GM21367 (cell line): Measurements from ENCODE around the gene COL4A1.

Experiments used
- ATAC-seq: cut with Tn5 transposase; IDR thresholded peaks from one replicate; pipeline ENCODE4 v1.9.1; 2021; ENCODE audit not compliant: unreplicated experiment

Gene COL4A1

GRCh38 chr13:110176431-110176830 is 130.5 kb downstream of the COL4A1 start:
- no peak for ATAC-seq

GRCh38 chr13:110173247-110173818 is 133.6 kb downstream of the COL4A1 start:
- ATAC-seq, result no peak

- ATAC-seq, result no peak
Measured at GRCh38 chr13:110170882-110171281, 136.1 kb downstream of the COL4A1 start.

GRCh38 chr13:110170020-110170790 is 136.8 kb downstream of the COL4A1 start:
- ATAC-seq, result no peak

- no peak for ATAC-seq
Measured at GRCh38 chr13:110168999-110169933, 137.7 kb downstream of the COL4A1 start.

GRCh38 chr13:110166598-110166997 is 140.4 kb downstream of the COL4A1 start:
- ATAC-seq, result no peak

- ATAC-seq, result no peak
Measured at GRCh38 chr13:110164706-110165105, 142.3 kb downstream of the COL4A1 start.

- no peak for ATAC-seq
Measured at GRCh38 chr13:110162866-110163658, 143.9 kb downstream of the COL4A1 start.

- no peak for ATAC-seq
Measured at GRCh38 chr13:110162053-110162452, 144.9 kb downstream of the COL4A1 start.

GRCh38 chr13:110161112-110161882 is 145.7 kb downstream of the COL4A1 start:
- no peak for ATAC-seq

GRCh38 chr13:110158226-110158625 is 148.7 kb downstream of the COL4A1 start:
- no peak for ATAC-seq

- ATAC-seq, result no peak
Measured at GRCh38 chr13:110157718-110158117, 149.2 kb downstream of the COL4A1 start.

GRCh38 chr13:110156301-110157049 is 150.5 kb downstream of the COL4A1 start:
- ATAC-seq, result no peak

GRCh38 chr13:110155072-110155471 is 151.9 kb downstream of the COL4A1 start:
- no peak for ATAC-seq

- ATAC-seq, result no peak
Measured at GRCh38 chr13:110154410-110154933, 152.5 kb downstream of the COL4A1 start.

- ATAC-seq, result no peak
Measured at GRCh38 chr13:110152351-110152750, 154.6 kb downstream of the COL4A1 start.

- no peak for ATAC-seq
Measured at GRCh38 chr13:110151462-110151861, 155.5 kb downstream of the COL4A1 start.

- no peak for ATAC-seq
Measured at GRCh38 chr13:110150384-110151101, 156.4 kb downstream of the COL4A1 start.
